Measurements from ENCODE around the gene SLC5A4. TPM values are rescaled to one million over a fixed set of nuclear protein-coding genes. Genes with fewer than 3 reads are reported as not detected.

The SLC5A4 gene
- polyA plus RNA-seq, 1 donor (not counting 4 experiments of a cell fraction or from before 2014, with no cell fraction given) = not detected

- Histone ChIP-seq H3K27me3 (ENCODE audit: control insufficient read depth, extremely low read depth, insufficient read depth, low read length) (peaks cover 16% of the 10 kb centered on the region), H2AFZ (ENCODE audit: control insufficient read depth, low read length) (no peak within 1 kb of the TSS), H3K27ac (ENCODE audit: control insufficient read depth, insufficient read depth, low read length) (no peak within 1 kb of the TSS), H3K9me1 (ENCODE audit: control insufficient read depth, extremely low read depth, insufficient read depth, low read length) (no peaks in the 10 kb centered on the region), H3K4me3 (ENCODE audit: control insufficient read depth in 2 of 3, extremely low read depth in 1 of 3, insufficient read depth in 2 of 3, low read depth in 1 of 3, low read length in 3 of 3) (peak within 1 kb of the TSS in 1 of 3 experiments; percentile 13), H3K9me3 (ENCODE audit: control insufficient read depth, low read depth, low read length) (no peaks in the 10 kb centered on the region), H3K4me1 (ENCODE audit: control insufficient read depth, extremely low read depth, insufficient read depth, low read length) (no peaks in the 10 kb centered on the region), H3K36me3 (ENCODE audit: control insufficient read depth in 2 of 2, extremely low read depth in 1 of 2, insufficient read depth in 2 of 2, low read length in 2 of 2) (no peaks in the 10 kb centered on the region), H3K9ac (ENCODE audit: control insufficient read depth, extremely low read depth, insufficient read depth, low read length) (no peak within 1 kb of the TSS), H3K79me2 (ENCODE audit: control insufficient read depth, insufficient read depth, low read length) (no peaks in the 10 kb centered on the region), H4K20me1 (ENCODE audit: control insufficient read depth, extremely low read depth, insufficient read depth, low read length) (no peaks in the 10 kb centered on the region), H3K4me2 (ENCODE audit: control insufficient read depth, extremely low read depth, insufficient read depth, low read depth, low read length) (peak within 1 kb of the TSS; percentile 45)
- no peak for DNase-seq (ENCODE audit: low read depth, low spot score)
- no peak for FAIRE-seq
- dilution Hi-C loops (cut with MboI; ENCODE audit: extremely low pct_ligation_motif_present, low sequenced_read_pairs) = no loop called here
- TF ChIP-seq EZH2 (IDR thresholded peaks at IDR 0.05; ENCODE audit: low read length) = no peak
- no peak for TF ChIP-seq CTCF (optimal IDR thresholded peaks at IDR 0.05 in 1 of 3, IDR thresholded peaks at IDR 0.05 in 1 of 3, conservative IDR thresholded peaks at IDR 0.05 in 1 of 3; ENCODE audit: extremely low read depth in 1 of 3, insufficient read depth in 2 of 3, low read length in 3 of 3)
Observed at GRCh38 chr22:32204856-32205722, 50.1 kb downstream of the SLC5A4 start, which contains the start of gene RFPL2. Gene RFPL2, minus strand, starts transcription at chr22:32205073. Its CDS starts 2,622 bp downstream, at chr22:32202451.

- no peak overlapping the region for H3K9ac ChIP-seq (ENCODE audit: control insufficient read depth, extremely low read depth, insufficient read depth, low read length)
- H3K9me1 ChIP-seq (ENCODE audit: control insufficient read depth, extremely low read depth, insufficient read depth, low read length) = no peaks in the 10 kb centered on the region
- H3K79me2 ChIP-seq (ENCODE audit: control insufficient read depth, insufficient read depth, low read length) = no peaks in the 10 kb centered on the region
- FAIRE-seq = no peak
- no peak for TF ChIP-seq EZH2 (IDR thresholded peaks at IDR 0.05; ENCODE audit: low read length)
- TF ChIP-seq CTCF (optimal IDR thresholded peaks at IDR 0.05 in 1 of 3, IDR thresholded peaks at IDR 0.05 in 1 of 3, conservative IDR thresholded peaks at IDR 0.05 in 1 of 3; ENCODE audit: extremely low read depth in 1 of 3, insufficient read depth in 2 of 3, low read length in 3 of 3) = no peak
- H3K4me3 ChIP-seq (ENCODE audit: control insufficient read depth in 2 of 3, extremely low read depth in 1 of 3, insufficient read depth in 2 of 3, low read depth in 1 of 3, low read length in 3 of 3) = peak overlapping the region in 1 of 3 experiments; percentile 13
- no peak overlapping the region for H2AFZ ChIP-seq (ENCODE audit: control insufficient read depth, low read length)
- no peaks in the 10 kb centered on the region for H3K36me3 ChIP-seq (ENCODE audit: control insufficient read depth in 2 of 2, extremely low read depth in 1 of 2, insufficient read depth in 2 of 2, low read length in 2 of 2)
- no peak overlapping the region for H3K27ac ChIP-seq (ENCODE audit: control insufficient read depth, insufficient read depth, low read length)
- peak overlapping the region; percentile 45 for H3K4me2 ChIP-seq (ENCODE audit: control insufficient read depth, extremely low read depth, insufficient read depth, low read depth, low read length)
- peaks cover 16% of the 10 kb centered on the region for H3K27me3 ChIP-seq (ENCODE audit: control insufficient read depth, extremely low read depth, insufficient read depth, low read length)
- dilution Hi-C loops (cut with MboI; ENCODE audit: extremely low pct_ligation_motif_present, low sequenced_read_pairs) = no loop called here
- no peaks in the 10 kb centered on the region for H3K9me3 ChIP-seq (ENCODE audit: control insufficient read depth, low read depth, low read length)
- H4K20me1 ChIP-seq (ENCODE audit: control insufficient read depth, extremely low read depth, insufficient read depth, low read length) = no peaks in the 10 kb centered on the region
- DNase-seq (ENCODE audit: low read depth, low spot score) = no peak
- no peaks in the 10 kb centered on the region for H3K4me1 ChIP-seq (ENCODE audit: control insufficient read depth, extremely low read depth, insufficient read depth, low read length)
Observed at GRCh38 chr22:32204040-32204855, 50.9 kb downstream of the SLC5A4 start.
